H1 (cell line): ENCODE data around the gene TAX1BP3. TPM values are rescaled to one million over a fixed set of nuclear protein-coding genes. Genes with fewer than 3 reads are reported as not detected.

ENCODE experiments used
- CTCF ChIA-PET: fragments of 300-600 bp; sonication (Branson Sonifier 250); formaldehyde crosslinking; loops from one replicate; lab custom pipeline; 2021; ENCODE audit not compliant: partially characterized antibody; lab: Charles Lee
- POLR2A ChIA-PET: fragments of 300-600 bp; sonication (Branson Sonifier 250); formaldehyde crosslinking; loops from one replicate; lab custom pipeline; 2021; ENCODE audit warnings: inconsistent platforms; ENCODE audit not compliant: partially characterized antibody; lab: Charles Lee
- DNase-seq, 2 experiments: peaks; one replicate each; pipeline versions ENCODE4 v3.0.0 to v3.0.0-alpha.2; 2010 to 2022; ENCODE audit warnings: low spot score in 2 of 2, low read depth in 1 of 2, mixed read lengths in 1 of 2
- FAIRE-seq: peaks from 2 replicates; lab custom pipeline; 2011; peaks lifted over from hg19 to GRCh38; lab: Jason Lieb, UNC
- H2AFZ ChIP-seq: 2 replicates; pipeline ENCODE4 v1.8.1; 2012; ENCODE audit warnings: low read length, inconsistent platforms
- H2AK5ac ChIP-seq: 2 replicates; pipeline ENCODE4 v1.6.1; 2013; ENCODE audit warnings: low read depth, low read length
- H2BK120ac ChIP-seq: replicated peaks from 2 replicates; pipeline ENCODE3; 2013; ENCODE audit warnings: low read depth, low read length, inconsistent platforms
- H2BK12ac ChIP-seq: 2 replicates; pipeline ENCODE4 v1.6.1; 2013; ENCODE audit warnings: low read depth, low read length
- H2BK15ac ChIP-seq: 2 replicates; pipeline ENCODE4 v1.6.1; 2013; ENCODE audit warnings: low read length
- H2BK20ac ChIP-seq: 2 replicates; pipeline ENCODE4 v1.6.1; 2013; ENCODE audit warnings: low read length
- H2BK5ac ChIP-seq: 2 replicates; pipeline ENCODE4 v1.6.1; 2013; ENCODE audit warnings: low read depth, low read length
- H3K14ac ChIP-seq: 2 replicates; pipeline ENCODE4 v1.6.1; 2013; ENCODE audit warnings: inconsistent platforms; ENCODE audit not compliant: insufficient read length
- H3K18ac ChIP-seq: 2 replicates; pipeline ENCODE4 v1.6.1; 2013; ENCODE audit warnings: low read length; ENCODE audit errors: extremely low read depth
- H3K23ac ChIP-seq: 2 replicates; pipeline ENCODE4 v1.6.1; 2013; ENCODE audit warnings: inconsistent platforms; ENCODE audit not compliant: insufficient read length
- H3K23me2 ChIP-seq: 2 replicates; pipeline ENCODE4 v1.6.1; 2013; ENCODE audit warnings: low read depth, low read length
- H3K27ac ChIP-seq: 2 replicates; pipeline ENCODE4 v1.6.1; 2011; ENCODE audit warnings: low read depth, low read length, inconsistent platforms
- H3K27me3 ChIP-seq, 4 experiments: replicated peaks in 1 of 4; 1 replicate in 1 of 4; 2 replicates in 3 of 4; pipeline versions ENCODE4 v1.6.1 to v1.8.1; 2011 to 2013; ENCODE audit warnings: low read length in 3 of 4, mild to moderate bottlenecking in 3 of 4, inconsistent platforms in 2 of 4, mixed read lengths in 2 of 4, moderate library complexity in 1 of 4; ENCODE audit not compliant: control insufficient read depth in 3 of 4, insufficient read depth in 3 of 4; ENCODE audit errors: extremely low read depth in 1 of 4
- H3K36me3 ChIP-seq, 4 experiments: 2 replicates each; pipeline versions ENCODE4 v1.6.1 to v1.8.1; 2011 to 2013; ENCODE audit warnings: mild to moderate bottlenecking in 4 of 4, low read length in 3 of 4, moderate library complexity in 2 of 4, control low read depth in 1 of 4, inconsistent platforms in 1 of 4; ENCODE audit not compliant: insufficient read depth in 4 of 4, control insufficient read depth in 2 of 4
- H3K4ac ChIP-seq: replicated peaks from 2 replicates; pipeline ENCODE3; 2013; ENCODE audit warnings: low read length, low read depth, mixed read lengths, inconsistent platforms; ENCODE audit not compliant: insufficient read length
- H3K4me1 ChIP-seq, 4 experiments: replicated peaks in 1 of 4; 1 replicate in 1 of 4; 2 replicates in 3 of 4; pipeline versions ENCODE4 v1.6.1 to v1.8.1; 2011 to 2013; ENCODE audit warnings: low read length in 3 of 4, inconsistent platforms in 2 of 4, mixed read lengths in 1 of 4; ENCODE audit not compliant: insufficient read depth in 4 of 4, control insufficient read depth in 3 of 4
- H3K4me2 ChIP-seq, 2 experiments: 2 replicates each; pipeline versions ENCODE4 v1.6.1 to v1.8.1; 2011 to 2013; ENCODE audit warnings: low read depth in 2 of 2, low read length in 2 of 2, control low read depth in 1 of 2, inconsistent platforms in 1 of 2, mild to moderate bottlenecking in 1 of 2; ENCODE audit not compliant: insufficient read depth in 1 of 2
- H3K4me3 ChIP-seq, 4 experiments: fragments of 200-600, 300-600 bp in 1 of 4; sonication (generic), shearing (Covaris generic), sonication (Bioruptor Twin) in 1 of 4; 2 replicates each; pipeline versions ENCODE4 v1.5.1 to v1.8.1; 2011 to 2016; ENCODE audit warnings: low read length in 4 of 4, low read depth in 3 of 4, control low read depth in 2 of 4, inconsistent platforms in 2 of 4, mild to moderate bottlenecking in 2 of 4, mixed read lengths in 1 of 4, moderate library complexity in 1 of 4; ENCODE audit not compliant: insufficient read depth in 2 of 4; ENCODE audit errors: extremely low read depth in 1 of 4
- H3K56ac ChIP-seq: replicated peaks from 2 replicates; pipeline ENCODE3; 2013; ENCODE audit warnings: low read depth, mild to moderate bottlenecking, mixed read lengths, low read length, inconsistent platforms; ENCODE audit not compliant: insufficient read length
- H3K79me1 ChIP-seq: 2 replicates; pipeline ENCODE4 v1.6.1; 2013; ENCODE audit warnings: low read depth, low read length, control low read depth
- H3K79me2 ChIP-seq, 2 experiments: 2 replicates each; pipeline versions ENCODE4 v1.6.1 to v1.8.1; 2012 to 2013; ENCODE audit warnings: low read length in 2 of 2, mild to moderate bottlenecking in 2 of 2, inconsistent platforms in 1 of 2; ENCODE audit not compliant: insufficient read depth in 2 of 2, control insufficient read depth in 1 of 2
- H3K9ac ChIP-seq, 4 experiments: replicated peaks in 1 of 4; 1 replicate in 1 of 4; 2 replicates in 3 of 4; pipeline versions ENCODE4 v1.6.1 to v1.8.1; 2011 to 2013; ENCODE audit warnings: low read depth in 3 of 4, low read length in 3 of 4, control low read depth in 2 of 4, mild to moderate bottlenecking in 2 of 4, moderate library complexity in 2 of 4, inconsistent platforms in 1 of 4; ENCODE audit errors: extremely low read depth in 1 of 4
- H3K9me3 ChIP-seq, 2 experiments: 2 replicates each; pipeline versions ENCODE4 v1.6.1 to v1.8.1; 2012 to 2013; ENCODE audit warnings: mild to moderate bottlenecking in 2 of 2, moderate library complexity in 2 of 2, control low read depth in 1 of 2, inconsistent platforms in 1 of 2, low read depth in 1 of 2, low read length in 1 of 2, mixed read lengths in 1 of 2; ENCODE audit not compliant: insufficient read depth in 2 of 2
- H4K20me1 ChIP-seq, 2 experiments: replicated peaks in 1 of 2; 2 replicates each; pipeline versions ENCODE3 to v1.8.1; 2011 to 2013; ENCODE audit warnings: inconsistent platforms in 2 of 2, low read length in 2 of 2, mild to moderate bottlenecking in 1 of 2; ENCODE audit not compliant: insufficient read depth in 2 of 2, control insufficient read depth in 1 of 2
- H4K5ac ChIP-seq: 2 replicates; pipeline ENCODE4 v1.6.1; 2013; ENCODE audit warnings: low read length, low read depth, mixed read lengths, inconsistent platforms; ENCODE audit not compliant: insufficient read length
- H4K8ac ChIP-seq: 2 replicates; pipeline ENCODE4 v1.8.0; 2013; ENCODE audit warnings: mild to moderate bottlenecking, moderate library complexity, low read length, inconsistent platforms; ENCODE audit not compliant: insufficient read depth; ENCODE audit errors: extremely low read depth
- H4K91ac ChIP-seq: replicated peaks from 2 replicates; pipeline ENCODE3; 2013; ENCODE audit warnings: low read length, mixed read lengths, inconsistent platforms; ENCODE audit not compliant: insufficient read length
- CTBP2 ChIP-seq: IDR thresholded peaks from 2 replicates; pipeline ENCODE4 v1.7.0; 2011; ENCODE audit warnings: borderline replicate concordance, mild to moderate bottlenecking, moderate library complexity, mixed read lengths, low read length; ENCODE audit not compliant: insufficient read depth, insufficient read length
- WGBS, 2 experiments: shearing (Covaris generic) in 1 of 2; methylation state at CpG; one replicate each; pipeline versions ENCODE4 v1.1.6 to v1.1.7; 2013 to 2015; ENCODE audit warnings: low lambda C conversion rate in 2 of 2, mixed read lengths in 2 of 2, inconsistent platforms in 1 of 2, low coverage in 1 of 2, missing lambda C conversion rate in 1 of 2; ENCODE audit not compliant: insufficient replicate concordance in 2 of 2, insufficient coverage in 1 of 2, insufficient read length in 1 of 2; ENCODE audit errors: extremely low coverage in 1 of 2, missing lambda C conversion rate in 1 of 2; 5-methylcytosine and 5-hydroxymethylcytosine counted together
- polyA plus RNA-seq, 7 experiments: library from polyadenylated mRNA; depleted of rRNA in 3 of 7; stranded (reverse) in 5 of 7; unstranded in 2 of 7; fragments of >200 nt in 5 of 7; fragments of 200-250 nt in 2 of 7; gene quantifications; 1 replicate in 5 of 7; 2 replicates in 1 of 7; 4 replicates in 1 of 7; pipeline versions ENCODE4 v1.2.1 to v1.2.3, GENCODE V29; 2011 to 2013; ENCODE audit warnings: missing spikeins in 2 of 7, mixed read lengths in 2 of 7
- total RNA-seq: library from RNA; stranded (reverse); fragmentation: NEBNext Ultra II Directional; extraction: Animal tissue kit (Norgen Biotek cat#: 25700); gene quantifications from 2 replicates; pipeline ENCODE4 v1.2.1, GENCODE V29; 2021

The TAX1BP3 gene
- total and polyA plus RNA-seq, 2 of the 8 experiments (the other 6 are each of a cell fraction or from before 2014, with no cell fraction given) = 65.3 to 81.8 TPM

DNA sequence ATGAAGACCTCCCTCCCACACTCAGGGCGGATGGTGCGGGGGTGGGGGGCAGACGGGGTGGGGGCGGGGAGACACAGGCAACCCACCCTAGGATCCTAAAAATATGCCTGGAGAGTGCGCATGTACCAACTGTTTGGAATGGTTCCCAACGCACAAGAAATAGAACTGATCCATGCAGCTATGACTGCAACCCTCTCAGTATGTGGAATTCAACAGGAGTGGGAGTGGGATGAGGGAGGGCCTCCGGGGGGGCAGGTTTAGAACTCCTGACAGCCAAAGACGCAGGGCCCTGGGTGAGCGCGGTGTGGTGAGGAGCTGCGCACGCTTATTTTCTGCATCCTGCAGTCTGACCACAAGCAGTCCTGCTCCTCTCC, 28.7 kb upstream of the TAX1BP3 start:
- Histone ChIP-seq H3K79me2 (no peaks in the 10 kb centered on the region), H3K4me2 (peak overlapping the region in 1 of 2 experiments; percentile 86; a peak in 1 of 4 replicates), H3K27me3 (peaks cover 0 to 22% (median 13%) of the 10 kb centered on the region in 4 experiments; a peak in 6 of 7 replicates), H2BK12ac (no peak overlapping the region), H3K56ac (no peak overlapping the region), H4K8ac (no peak overlapping the region), H4K20me1 (peaks cover 0 to 5% of the 10 kb centered on the region in 2 experiments), H3K36me3 (no peaks in the 10 kb centered on the region), H3K4ac (no peak overlapping the region), H3K27ac (no peak overlapping the region), H4K5ac (no peak overlapping the region), H2BK120ac (no peak overlapping the region), H3K4me1 (peaks cover 0 to 14% (median 8%) of the 10 kb centered on the region in 4 experiments; a peak in 5 of 7 replicates), H3K9ac (no peak overlapping the region), H3K23me2 (peaks cover 9% of the 10 kb centered on the region; the same call in 1 of the 2 replicates), H3K9me3 (0 out of 4 replicates have a peak, but pooled peaks cover 0 to 2% of the 10 kb centered on the region in 2 experiments), H2AFZ (no peak overlapping the region), H3K14ac (no peak overlapping the region), H3K18ac (no peak overlapping the region; the same call in 1 of the 2 replicates), H3K79me1 (no peaks in the 10 kb centered on the region), H2BK5ac (no peak overlapping the region), H3K23ac (no peak overlapping the region), H4K91ac (no peak overlapping the region), H2BK20ac (no peak overlapping the region), H2BK15ac (no peak overlapping the region), H3K4me3 (no peak overlapping the region), H2AK5ac (peak overlapping the region; percentile 24; the same call in 1 of the 2 replicates)
- TF ChIP-seq CTBP2 = no peak
- FAIRE-seq (no peak), DNase-seq (no peak)
- POLR2A ChIA-PET = interaction anchor here (0.8 to 2.6 kb wide), 7 partner anchors 10 to 1011 kb away, joined by 3 to 7 read pairs (median 3); partner anchors contain the start of genes CTNS, EMC6, SHPK and TAX1BP3
- 92% methylated on average over 2 of the region's 12 CpGs; no CpG with 5 or more reads in 1 of the 2 experiments for WGBS, 2 experiments
- CTCF ChIA-PET = interaction anchor here (1.7 to 3.0 kb wide), 2 partner anchors 14 to 26 kb away, joined by 4 to 14 read pairs; partner anchors contain the start of gene HASPIN
